Stimulated activated CD4-positive, alpha-beta T cell treated with anti-CD3 and anti-CD28 coated beads, Interleukin-2, amount 100 ng/mL, for 4 hours (primary cell): Measurements from ENCODE around the gene RTN4R.
"Not testable (repeated sequence)": the region's sequence is repeated elsewhere in the genome, so short reads cannot be mapped to it uniquely, and the experiment has no call there.

Experiments used
- DNase-seq: peaks from one replicate; pipeline ENCODE4 v3.0.0-alpha.2; 2020; ENCODE audit warnings: low read depth

The RTN4R gene

DNA sequence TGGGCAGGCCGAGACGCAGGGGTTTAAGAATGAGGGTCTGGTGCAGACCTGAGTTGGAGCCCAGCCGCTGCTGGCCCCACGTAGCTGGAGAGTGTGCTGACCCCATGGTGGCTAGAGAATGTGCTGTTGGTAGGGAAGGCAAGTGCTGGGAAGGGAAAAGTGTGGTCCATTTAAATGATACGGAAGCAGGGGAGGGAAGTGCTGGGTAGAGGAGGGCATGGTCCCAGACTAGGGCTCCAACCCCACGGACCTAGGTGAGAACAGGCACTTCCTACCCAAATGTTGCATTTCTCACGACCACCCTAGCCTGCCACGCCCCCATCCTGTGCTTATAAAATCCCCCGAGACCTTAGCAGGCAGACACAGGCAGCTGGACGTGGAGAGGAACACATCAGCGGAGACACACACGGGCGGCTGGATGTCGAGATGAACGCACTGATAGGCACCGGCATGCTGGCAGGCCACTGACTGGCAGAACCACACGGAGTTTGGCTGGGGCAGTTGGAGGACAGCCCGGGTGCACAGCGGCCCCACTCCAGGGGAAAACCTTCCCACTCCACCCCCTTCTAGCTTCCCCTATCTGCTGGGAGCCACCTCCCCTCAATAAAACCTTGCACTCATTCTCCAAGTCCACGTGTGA lies 18.8 kb upstream of the RTN4R start:
- DNase-seq = not testable (repeated sequence)

DNA sequence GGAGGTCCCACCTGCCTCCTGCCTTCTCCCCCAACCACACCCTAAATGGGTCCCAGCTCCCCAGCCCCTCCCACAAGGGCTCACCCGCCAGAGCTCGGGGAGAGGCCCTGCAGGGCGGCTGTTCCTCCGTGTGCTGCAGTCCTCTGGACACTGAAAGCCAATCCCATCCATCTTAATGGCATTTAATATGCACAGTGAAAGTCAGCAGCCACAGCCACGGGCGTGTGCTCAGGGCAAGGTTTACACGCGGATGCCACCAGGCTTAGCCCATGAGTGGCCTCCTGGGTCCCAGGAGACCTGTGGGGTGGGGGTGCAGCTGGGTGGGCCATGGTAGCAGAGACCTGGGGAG lies 18.2 kb upstream of the RTN4R start:
- DNase-seq = not testable (repeated sequence)

DNA sequence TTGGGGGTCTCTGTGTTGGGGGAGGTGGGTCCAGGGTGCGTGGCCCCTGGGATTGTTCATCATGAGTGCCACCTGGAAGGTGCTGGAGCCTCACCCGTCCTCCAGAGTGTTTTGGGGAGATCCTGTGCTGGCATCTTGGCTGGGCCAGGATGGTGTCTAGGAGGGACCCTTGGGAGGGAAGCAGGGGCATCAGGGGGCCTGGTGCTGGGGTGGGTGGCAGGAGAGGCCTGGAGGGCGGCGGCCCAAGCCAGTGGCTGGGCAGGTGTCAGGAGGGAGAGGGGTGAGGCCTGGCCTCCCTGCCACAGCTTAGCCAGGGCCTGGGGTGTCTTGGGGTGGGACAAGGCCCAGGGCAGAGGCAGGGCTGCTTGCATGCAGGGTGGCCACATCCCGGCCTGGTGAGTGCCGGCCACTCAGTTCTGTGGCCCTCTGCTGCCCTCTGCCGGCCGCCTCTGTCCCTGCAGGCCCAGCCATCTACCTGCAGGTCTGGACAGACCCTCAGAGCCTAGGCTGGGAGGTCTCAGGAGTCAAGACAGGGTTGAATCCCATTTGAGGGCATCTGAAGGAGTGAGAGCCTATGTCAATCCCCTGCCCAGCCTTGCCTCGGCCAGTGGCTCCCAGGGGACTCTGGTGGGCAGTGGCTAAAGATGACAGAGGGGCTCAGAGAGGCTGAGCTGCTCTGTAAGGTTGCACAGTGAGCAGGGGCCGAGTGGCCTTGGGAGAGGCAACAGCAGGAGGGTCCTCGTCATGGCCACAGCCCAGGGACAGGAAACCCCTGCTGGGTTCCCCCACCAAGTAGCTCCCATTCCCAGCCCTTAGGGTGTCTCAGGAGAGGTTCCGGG lies 17.6 kb upstream of the RTN4R start:
- DNase-seq = peak; percentile 66

DNA sequence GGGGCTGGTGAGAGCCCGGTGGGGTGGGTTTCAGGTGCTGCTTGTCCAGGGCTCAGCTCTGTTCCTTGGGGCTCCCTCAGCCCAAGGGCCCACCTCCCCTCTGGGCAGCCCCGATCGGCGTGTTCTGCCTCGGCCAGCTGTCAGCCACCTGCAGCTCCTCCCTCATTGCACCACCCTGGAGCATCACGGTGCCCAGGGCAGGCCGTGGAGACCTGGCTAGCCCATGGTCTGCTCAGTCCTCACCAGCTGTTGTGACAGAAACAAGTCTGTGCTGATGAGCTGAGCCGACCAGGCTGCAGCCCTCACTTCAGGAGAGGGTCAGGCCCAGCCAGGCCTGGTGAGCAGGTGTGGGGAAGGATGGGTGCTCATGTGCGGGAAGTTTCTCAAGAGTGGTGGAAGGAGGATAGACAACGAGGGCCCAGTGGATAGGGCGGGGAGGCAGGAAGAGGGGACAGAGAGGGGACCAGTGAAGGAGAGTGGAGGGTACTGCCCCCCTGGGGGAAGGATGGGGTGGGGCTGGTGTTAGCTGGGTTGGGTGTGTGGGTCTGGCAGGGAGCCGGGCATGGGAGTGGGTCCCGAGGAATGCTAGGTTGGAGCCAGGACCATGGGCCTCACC lies 16.5 kb upstream of the RTN4R start:
- DNase-seq = no peak

DNA sequence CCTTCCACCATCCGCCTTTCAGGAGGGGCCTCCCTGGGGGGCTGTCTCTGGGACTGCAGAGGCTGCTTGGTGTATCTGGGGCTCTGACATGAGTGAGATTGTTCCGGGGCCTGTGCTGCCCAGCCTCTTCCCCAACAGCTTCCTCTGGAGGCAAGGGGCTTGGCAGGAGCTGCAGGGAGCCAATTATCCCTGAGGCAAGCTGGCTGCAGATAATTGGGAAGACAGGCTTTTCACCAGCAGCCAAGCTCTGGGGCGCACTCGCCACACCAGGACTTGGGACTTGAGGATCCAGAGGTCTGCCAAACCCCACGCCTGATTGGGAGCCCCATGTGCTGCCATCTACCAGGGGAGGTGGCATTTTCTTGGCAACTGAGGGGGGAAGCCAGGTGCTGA lies 15.6 kb upstream of the RTN4R start:
- DNase-seq = no peak

DNA sequence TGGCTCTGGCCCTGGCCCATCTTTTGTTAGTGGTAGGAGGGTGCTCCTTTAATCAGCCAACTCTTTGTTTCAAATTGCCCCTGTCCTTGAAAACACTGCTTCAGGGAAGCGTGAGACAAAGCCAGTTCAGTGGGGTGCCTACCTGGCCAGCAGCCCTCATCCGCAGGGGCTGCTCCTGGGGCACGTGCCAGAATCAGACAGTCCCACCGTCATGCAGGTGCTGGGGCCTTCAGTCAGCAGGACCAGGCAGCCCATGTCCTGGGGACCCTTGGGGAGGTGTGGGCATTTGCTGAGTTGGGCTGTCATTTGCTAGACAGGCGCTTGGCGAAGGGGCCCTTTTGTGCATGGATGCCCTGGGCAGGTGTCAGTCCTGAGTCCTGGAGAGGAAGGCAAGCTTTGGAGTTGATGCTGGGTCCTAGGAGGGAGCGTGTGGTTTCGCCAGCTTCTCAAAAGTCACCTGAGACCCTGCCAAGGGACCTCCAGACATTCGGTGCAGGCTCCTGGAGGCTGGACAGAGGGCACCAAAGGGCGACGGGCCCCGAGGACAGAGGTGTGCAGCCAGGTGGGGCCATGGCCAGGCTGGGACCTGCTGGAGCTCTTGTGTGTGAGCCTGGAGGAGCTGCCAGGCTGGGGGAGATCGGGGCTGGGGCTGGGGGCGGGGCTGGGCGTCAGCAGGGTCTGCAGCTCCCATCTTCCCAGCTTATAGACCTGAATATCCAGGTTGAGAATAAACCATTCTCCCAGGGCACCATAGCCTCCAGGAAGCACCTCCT lies 15.0 kb upstream of the RTN4R start:
- DNase-seq = no peak

DNA sequence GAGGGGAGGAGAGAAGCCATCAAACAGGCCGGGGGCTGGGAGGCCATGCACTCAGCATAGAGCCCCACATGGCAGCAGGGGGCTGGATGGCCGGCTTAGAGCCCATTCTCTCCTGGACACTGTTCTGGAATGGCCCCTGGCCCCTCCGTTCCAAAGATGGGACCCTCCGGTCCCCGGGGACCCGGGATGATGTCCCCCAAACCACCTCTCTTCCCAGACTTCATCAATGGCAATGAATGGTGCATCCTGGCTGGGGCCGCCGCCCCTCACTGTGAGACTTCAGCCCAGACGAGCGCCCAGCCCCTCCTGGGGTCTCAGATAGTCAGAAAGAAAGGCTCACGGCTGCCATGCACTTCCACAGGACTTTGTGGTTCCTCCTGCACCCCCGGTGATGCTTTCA lies 13.8 kb upstream of the RTN4R start:
- no peak for DNase-seq

DNA sequence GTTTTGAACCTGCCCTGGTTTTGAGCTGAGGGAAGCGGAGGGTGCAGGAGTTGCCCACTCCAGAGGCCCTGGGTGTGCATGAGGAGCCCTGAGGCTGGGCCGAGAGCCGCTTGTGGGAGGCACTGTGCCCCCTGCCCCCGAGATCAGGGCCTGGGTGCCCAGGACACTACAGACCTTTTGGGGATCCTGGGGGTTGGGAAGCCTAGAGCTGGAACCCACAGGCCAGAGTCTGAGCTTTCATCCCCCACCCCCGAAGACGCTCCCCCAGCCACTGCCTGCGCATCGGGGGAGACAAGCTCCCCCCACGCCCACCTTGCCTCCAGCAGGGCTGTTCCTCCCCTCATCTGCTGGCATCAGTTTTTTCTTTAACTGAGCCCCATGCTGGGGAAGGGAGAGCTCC lies 13.4 kb upstream of the RTN4R start:
- not testable (repeated sequence) for DNase-seq

DNA sequence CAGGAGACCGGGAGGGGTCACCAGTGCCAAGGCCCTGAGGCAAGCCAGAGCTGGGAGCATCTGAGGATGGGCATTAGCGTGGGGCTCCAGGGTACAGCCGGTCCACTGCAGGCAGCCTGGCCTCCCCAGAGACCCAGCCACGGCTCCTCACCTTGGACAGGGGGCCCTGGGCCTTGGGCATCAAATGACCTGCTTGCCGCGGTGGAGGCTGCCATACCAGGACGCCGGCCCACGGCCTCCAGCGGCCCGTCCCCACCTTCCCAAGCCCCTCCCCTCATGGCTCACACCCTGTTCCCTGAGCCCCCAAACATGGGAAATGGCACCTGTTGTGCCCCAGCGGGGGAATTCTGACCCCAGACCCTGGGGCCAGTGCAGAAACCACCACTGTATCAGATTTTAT lies 12.7 kb upstream of the RTN4R start:
- DNase-seq = no peak

DNA sequence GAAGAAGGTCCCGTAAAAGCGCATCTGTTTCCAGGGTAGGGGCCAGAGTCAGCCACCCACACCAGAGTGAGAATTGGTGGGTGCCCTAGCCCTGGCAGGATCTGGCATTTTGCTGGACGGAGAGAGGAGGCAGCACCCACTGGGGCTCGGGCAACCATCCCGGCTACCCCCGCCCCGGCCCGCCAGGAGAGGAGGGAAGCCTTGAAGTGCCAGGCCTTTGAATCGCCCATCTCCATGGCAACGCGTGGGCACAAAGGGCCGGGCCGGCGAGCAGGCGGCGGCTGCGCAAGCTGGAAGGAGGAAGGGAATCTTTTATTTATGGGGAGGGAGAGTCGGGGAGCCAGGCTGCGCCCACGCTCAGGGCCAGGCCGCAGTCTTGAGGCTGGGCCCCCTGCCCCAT lies 12.0 kb upstream of the RTN4R start:
- DNase-seq = not testable (repeated sequence)

DNA sequence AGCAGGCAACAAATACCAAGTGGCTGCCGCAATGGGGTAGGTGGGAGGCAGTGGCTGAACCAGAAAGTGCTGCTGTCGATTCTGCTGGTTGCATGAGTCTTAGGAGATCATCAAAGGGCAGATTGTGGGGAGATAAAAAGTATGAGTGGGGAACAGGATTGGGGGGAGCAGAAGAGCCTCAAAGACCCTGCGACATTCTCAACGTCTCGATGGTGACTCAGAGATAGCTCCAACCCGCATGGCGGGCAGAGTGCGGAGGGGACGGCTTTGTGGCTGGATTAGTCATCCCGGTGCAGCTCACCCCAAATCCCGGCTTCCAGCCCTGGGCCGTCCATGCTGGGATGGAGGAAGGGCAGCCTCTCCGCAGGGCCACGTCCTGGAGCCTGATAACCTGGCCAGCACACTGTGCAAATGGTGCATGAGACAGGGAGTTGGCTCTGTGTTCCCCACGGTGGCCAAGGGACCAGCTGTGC lies 11.6 kb upstream of the RTN4R start:
- no peak for DNase-seq

DNA sequence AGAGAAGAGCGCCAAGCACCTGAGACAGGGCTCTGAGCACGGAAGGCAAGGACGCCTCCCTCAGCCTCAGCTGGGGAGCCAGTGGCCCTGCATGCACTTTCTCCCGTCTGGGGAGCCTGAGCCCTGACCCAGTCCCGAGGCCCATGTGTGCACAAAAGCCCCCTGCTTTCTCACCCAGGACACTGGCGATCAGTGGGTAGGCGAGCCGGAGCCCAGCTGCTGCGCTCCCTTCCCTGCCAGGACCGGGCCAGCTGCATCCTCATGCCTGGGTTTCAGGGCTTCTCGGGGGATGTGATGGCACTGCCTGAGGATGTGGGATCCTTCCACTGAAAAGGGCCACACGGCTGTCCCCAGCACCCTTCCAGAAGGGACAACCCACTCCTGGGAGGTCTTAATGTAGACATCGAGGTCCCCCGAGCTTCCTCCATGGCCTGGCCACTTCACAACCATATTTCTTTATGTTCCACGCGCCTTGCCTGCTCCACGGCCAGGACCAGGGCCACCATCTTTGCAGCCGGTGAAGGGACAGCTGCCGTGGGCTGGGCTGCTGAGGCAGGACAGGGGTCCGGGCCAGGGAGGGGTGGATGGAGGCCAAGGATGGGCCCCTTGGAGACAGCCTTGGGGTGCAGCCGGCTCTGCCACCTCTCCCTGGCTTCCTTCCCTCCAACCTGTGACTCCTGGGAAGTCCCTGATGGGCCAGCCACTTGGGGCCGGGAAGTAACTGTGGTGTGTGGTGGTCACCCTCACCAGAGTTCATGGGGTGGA lies 10.8 kb upstream of the RTN4R start:
- DNase-seq = not testable (repeated sequence)

DNA sequence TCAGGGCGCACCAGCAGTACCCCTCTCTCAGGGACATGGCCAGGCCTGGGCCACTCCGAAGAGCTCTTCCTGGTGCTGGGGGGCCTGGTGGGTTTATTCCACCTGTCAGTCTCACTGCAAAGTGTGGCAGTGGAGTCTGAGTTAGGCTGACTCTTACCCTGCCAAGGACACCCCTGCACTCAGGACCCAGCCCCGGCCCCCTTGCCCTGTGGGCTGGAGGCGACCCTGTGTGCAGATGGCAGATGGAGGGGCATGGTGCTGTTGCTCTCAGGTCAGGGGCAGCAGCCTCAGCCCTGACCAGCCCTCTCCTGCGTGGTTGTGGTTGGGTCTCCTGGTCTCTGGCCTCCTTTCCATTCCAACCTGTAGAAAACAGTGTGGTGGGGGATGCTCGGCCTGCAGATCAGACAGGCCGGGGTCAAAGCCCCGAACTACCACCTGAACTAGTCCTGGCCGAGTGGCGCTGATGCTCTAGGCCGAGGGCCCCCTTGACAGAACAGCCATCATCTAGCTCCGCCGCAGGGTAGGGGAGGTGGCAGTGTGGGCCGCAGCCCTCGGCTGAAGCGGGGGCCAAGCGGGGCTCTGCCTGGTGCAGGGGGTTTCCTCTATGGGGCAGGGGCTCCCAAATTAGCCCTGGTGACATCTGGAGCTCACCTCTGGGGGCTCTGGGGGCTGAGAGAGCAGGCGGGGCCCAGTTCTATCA lies 10.0 kb upstream of the RTN4R start:
- not testable (repeated sequence) for DNase-seq

DNA sequence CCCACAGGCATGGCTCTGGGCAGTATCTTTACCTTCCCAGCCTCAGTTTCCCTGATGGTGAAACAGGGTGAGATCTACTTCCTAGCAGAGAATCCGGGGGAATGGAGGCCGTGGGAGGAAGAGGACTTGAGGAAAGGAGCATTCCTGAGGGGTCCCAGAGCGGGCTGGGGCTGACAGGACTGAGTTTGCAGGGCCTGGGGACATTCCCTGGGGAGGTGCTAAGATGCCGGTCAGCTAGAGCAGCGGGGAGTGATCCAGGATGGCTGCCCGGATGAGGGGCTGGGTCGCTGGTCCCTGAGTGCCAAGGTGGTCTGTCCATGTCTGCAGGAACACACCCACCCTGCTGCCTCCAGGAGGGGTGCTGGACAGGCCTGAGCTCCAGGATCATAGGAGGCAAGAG lies 8.3 kb upstream of the RTN4R start:
- DNase-seq = no peak

DNA sequence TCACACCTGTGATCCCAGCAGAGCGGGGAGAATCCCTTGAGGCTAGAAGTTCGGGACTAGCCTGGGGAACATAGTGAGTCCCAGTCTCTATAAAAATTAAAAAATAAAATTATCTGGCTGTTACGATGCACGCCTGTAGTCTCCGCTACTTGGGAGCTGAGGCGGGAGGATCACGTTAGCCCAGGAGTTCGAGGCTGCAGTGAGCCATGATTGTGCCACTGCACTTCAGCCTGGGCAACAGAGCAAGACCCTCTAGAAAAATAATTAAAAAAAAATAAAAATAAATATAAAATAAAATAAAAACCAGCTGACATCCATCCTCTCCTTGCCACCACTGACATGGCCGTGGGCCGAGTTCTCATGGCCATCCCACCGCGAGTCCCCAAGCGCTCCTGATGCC lies 7.7 kb upstream of the RTN4R start:
- no peak for DNase-seq

DNA sequence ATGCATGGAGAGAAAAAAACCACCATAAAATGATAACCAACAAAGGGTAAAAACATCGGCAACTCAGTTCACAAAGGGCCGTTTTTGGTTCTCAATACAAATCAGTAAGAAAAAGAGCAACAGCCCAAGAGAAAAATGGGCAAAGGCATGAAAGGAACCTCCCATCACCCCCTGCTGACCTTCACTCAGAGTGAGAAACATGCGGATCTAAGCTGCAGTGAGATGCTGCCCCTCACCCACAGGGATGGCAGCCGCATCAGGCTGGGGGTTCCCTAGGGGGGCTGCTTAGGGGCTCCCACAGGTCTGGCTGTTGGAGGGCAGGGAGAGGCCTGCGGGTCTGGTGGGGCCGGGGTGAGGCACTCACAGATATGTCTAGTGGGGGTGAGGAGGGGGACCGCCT lies 7.2 kb upstream of the RTN4R start:
- not testable (repeated sequence) for DNase-seq

DNA sequence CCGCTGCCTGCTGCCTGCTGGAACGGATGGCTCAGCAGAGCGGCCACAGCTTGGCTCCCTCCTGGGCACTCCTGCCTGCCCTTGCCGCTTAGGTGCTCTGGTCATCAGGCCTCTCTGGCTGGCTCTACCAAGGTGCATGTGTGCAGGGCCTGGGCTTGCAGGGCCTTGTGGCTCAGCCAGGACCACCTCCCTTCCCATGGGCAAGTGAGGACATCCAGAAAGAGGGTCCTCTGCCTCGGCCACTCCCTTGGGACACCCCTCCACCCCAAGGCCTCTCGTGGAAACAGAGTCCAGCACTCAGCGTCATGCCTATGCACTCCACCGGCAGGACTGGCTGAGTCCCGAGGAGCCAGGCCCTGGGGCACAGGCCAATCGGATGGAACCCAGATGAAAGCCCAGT lies 6.3 kb upstream of the RTN4R start:
- DNase-seq = not testable (repeated sequence)

DNA sequence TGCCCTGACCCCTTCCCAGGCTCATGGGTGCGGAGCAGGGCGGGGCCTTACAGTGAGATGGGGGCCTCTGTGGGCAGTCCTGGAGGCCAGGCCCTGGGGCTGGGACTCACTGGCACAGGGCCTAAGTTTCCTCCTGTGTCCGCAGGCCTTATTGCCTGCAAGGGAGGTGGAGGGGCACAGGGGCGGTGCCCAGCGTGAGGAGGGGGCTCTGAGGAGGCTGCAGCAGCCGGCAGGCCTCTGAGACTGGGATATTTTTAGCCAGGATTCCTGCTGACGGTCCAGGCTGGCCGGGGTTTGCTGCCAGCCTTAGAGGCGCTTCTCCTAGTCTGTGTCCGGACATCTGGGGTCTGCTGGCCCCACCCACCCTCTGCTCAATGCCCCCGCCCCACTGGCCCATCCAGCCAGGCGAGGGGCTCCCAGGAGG lies 5.7 kb upstream of the RTN4R start:
- no peak for DNase-seq

DNA sequence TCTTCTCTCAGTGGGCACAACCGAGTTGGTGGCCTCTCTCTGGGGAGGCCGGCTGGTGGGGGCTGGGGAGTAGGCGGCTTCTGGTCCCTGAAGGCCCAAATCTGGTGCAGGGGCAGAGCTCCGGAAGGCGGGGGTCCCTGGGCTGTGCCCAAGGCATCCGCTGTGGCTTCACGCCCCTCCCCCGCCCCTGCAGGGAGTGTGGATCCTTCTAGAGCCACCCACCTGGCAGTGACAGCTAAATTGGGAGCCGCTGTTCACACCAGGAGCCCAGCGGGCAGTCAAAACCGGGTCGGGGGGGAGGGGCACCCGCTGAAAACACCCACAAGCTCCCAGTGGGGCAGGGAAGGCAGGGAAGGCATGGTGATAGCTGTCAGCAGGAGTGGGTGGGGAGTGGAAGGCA lies 4.6 kb upstream of the RTN4R start:
- DNase-seq = no peak

DNA sequence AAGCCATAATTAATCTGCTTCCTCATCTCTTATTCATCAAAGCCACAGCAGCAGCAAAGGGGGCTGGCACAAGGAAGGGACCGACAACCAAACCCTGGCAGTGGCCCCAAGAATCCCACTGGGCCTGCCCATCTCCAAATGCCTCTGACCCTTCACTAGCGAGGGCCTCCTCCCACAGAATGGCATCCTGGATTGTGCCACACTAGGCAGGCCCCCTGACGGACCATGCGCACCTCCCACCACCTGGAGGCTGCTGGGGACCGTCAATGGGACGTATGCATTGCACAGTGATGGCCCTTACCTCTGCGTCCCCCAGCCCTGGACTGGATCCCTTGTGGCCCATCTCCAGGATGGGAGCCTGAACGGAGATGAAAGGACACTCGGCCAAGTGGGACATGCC lies 4.1 kb upstream of the RTN4R start:
- DNase-seq = no peak
